DMS153 treated with DMSO at 0.1 percent for 48 hours (cell line): Measurements from ENCODE around the gene TMEM176B.

ENCODE experiments used
- DNase-seq: peaks from one replicate; lab custom pipeline; 2025; ENCODE audit not compliant: unreplicated experiment; lab: John Stamatoyannopoulos, UW

The TMEM176B gene

DNA sequence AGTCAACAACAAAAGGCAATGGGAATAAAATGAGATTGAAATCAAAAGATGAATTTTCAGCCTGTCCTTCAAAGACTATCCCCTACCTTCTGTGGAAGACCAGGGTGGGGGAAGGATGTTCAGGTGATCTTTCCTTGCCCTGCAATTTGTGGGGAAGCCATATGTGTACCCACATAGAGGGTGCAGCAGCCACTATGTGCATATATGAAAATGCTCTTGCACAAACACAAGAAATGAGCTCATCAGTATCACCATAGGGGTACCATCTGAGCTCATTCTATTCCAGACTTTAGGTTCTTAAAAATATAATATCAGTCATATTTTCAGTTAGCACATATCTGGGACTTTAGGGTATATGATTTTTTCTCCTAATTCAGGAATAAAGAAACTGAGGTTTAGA, 45.2 kb downstream of the TMEM176B start:
- DNase-seq: no peak

DNA sequence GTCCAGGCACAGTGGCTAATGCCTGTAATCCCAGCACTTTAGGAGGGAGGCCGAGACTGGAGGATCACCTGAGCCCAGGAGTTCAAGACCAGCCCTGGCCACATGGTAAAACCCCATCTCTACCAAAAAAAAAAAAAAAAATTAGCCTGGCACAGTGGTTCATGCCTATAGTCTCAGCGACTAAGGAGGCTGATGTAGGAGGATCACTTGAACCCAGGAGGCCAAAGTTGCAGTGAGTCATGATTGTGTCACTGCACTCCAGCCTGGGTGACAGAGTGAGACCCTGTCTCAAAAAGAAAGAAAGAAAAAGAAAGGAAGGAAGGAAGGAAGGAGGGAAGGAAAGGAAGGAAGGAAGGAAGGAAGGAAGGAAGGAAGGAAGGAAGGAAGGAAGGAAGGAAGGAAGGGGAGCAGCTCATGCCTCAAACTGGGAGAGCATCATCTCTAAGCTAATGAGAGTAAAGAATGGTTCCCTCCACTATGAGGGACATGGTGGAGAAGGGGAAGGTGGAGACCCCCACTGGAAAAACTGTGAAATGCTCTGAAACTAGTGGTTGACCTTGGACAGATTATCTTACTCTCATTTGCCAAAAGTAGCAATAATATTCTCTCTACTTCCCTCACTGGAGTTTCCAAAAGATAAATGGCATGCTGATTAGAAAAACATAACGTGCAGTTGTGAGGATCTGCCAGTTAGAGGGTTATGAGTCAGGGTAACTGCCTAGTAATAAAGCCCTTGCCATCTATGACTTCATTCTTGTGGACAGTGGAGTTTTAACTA, 46.1 kb downstream of the TMEM176B start:
- no peak for DNase-seq

DNA sequence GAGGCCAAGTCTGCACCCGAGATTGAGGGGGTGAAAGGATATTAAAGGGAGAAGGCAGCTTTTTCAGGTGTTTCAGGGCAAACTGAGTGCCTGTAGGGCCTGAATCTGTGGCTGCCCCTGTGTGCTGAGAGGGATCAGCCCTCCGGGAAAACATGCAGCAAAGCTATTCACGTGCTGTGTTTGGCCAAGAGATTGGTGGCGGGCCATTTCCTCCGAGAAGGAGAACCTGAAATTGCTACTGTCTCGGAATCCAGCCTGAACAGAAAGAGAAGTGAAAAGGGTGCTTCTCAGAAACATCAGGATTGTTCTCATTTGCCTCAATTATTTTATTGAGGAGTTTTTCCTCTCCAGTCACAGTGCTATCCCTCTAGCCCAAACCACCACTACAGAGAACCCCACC, 46.9 kb downstream of the TMEM176B start:
- DNase-seq: no peak

DNA sequence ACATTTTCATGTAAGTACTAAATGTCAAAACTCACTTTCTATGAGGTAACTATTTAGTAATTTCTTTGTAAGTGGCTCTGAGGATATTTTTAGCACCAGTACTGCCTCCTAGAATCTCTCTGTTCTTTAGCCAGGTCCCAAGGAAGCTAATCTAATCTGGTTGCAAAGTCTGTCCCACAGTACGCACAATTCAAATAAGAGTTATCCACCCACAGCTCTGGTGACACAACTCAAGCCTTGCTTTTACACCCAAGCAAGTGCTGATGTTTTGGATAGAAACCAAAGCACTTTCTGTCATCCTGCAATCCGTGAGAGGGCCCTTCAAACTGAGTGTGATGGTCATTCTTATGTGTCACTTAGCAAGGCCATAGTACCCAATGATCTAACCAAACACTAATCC, 48.5 kb downstream of the TMEM176B start:
- DNase-seq: no peak

DNA sequence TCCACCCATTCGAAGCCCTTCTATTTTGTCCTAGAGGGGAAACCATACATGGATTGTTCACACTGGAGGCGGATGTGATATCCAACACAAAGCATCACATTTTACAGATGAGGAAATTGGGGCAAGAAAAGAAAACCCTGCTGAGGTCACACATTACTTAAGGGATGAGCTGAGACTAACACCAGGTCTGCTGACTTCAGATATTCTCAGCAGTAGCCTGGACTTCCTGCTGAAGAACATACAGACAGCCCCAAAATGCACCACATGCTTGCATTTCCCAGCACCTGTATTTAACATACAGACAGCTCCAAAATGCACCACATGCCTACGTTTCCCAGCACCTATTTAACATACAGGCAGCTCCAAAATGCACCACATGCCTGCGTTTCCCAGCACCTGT, 51.8 kb downstream of the TMEM176B start:
- DNase-seq: no peak

DNA sequence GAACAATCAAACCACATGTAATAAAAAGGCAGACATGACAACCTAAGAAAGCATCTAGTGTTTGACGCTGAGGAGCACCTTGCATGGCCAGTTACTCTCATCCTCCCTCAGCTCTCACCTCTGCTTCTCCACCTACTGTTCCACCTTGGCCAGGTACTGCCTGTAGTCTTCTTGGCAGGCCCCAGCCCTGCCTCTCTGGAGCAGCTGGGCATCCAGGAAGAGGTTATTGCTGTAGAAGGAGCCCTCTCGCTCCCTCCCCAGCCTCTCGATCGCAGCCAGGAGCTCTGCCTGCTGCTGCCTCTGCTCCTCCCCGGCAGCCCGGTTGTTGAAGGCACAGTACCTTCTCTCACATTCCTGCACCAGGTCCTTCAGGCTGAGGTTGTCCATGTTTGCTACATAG, 53.2 kb downstream of the TMEM176B start:
- DNase-seq: no peak

DNA sequence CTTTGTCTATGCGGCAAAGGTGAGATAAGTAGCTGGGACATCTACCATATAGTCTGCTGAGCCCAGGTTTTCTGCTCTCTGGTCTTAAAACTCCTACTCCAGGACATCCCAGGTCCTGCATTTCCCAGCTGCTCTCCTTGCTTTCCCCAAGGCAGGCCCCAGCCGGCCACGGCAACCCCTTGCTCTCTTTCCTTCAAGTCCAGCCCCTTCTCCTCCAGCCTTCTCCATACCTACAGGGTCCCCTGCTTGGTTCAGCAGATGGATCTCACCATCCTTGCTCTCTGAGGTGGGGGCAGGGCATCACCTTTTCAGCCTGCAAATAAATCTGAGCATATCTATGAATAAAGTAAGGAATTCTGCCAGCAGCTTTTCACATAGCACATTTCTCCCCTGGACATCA, 54.3 kb downstream of the TMEM176B start:
- DNase-seq: no peak

DNA sequence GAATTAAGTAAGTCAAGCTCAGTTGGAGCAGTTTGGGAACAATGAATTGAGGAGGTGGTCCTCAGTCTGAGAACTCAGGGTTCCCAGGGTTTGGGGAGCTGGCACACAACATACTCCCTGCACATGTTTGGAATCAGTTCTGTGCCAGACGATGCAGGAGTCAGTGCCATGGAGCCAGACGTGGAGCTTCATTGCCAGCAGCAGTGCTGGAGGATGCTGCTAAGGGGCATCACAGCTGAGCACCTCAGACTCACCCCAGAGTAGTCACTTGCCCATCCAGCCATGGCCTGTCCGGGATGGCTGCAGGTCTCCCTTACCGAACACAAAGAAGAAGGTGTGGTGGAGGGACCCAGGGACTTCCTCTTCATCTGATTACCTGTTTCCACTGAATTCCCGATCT, 55.1 kb downstream of the TMEM176B start:
- no peak for DNase-seq

DNA sequence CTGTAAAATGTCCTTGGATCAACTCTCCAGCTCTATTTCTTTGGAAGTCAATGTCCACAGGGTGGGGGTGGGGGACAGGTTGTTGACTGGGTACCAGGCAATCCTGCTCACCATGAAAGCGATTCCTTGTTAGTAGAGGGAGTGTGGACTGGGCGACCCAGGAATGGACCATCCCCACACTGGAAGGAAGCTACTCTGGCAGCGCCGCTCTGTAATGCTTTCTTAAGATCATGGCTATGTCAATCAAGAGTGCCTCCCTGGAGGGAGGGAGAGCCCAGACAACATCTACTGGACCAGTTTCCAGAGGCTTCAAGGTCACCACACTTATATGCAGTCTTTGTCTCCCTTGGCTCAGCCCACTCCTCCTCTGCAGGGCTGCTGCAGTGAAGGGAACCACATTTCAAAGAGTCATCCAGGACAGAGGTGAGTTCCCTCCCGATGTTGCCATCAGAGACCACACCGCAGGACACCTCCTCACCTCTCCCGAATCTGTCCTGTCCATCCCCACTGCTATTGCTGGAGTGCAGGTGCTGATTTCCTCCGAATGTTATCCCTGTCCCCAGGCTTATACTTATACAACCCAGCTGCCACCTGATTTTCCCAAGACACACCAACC, 56.0 kb downstream of the TMEM176B start:
- DNase-seq: no peak

DNA sequence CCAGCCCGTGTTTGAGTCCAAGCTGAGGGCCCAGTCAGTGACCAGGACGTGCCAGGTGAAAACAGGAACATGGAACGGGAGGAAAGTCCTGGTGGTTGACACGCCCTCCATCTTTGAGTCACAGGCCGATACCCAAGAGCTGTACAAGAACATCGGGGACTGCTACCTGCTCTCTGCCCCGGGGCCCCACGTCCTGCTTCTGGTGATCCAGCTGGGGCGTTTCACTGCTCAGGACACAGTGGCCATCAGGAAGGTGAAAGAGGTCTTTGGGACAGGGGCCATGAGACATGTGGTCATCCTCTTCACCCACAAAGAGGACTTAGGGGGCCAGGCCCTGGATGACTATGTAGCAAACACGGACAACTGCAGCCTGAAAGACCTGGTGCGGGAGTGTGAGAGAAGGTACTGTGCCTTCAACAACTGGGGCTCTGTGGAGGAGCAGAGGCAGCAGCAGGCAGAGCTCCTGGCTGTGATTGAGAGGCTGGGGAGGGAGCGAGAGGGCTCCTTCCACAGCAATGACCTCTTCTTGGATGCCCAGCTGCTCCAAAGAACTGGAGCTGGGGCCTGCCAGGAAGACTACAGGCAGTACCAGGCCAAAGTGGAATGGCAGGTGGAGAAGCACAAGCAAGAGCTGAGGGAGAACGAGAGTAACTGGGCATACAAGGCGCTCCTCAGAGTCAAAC, 57.7 kb downstream of the TMEM176B start:
- DNase-seq: no peak
